Measurements from ENCODE around the gene SAMD4A.
"Not testable (repeated sequence)": the region's sequence is repeated elsewhere in the genome, so short reads cannot be mapped to it uniquely, and the experiment has no call there.

The SAMD4A gene

GRCh38 chr14:54785778-54786770 lies 219.1 kb downstream of the SAMD4A start:
- no peak for DNase-seq

- no peak for DNase-seq
These were observed 219.9 kb downstream of the SAMD4A start for GRCh38 chr14:54786838-54787237.

- no peak for DNase-seq
These were observed 220.3 kb downstream of the SAMD4A start for GRCh38 chr14:54787261-54787660.

GRCh38 chr14:54788701-54789100 lies 221.8 kb downstream of the SAMD4A start:
- no peak for DNase-seq

GRCh38 chr14:54789166-54789565 lies 222.2 kb downstream of the SAMD4A start:
- DNase-seq, result no peak

GRCh38 chr14:54789781-54790480 lies 223.0 kb downstream of the SAMD4A start:
- DNase-seq, result no peak

- DNase-seq, result no peak
These were observed 224.1 kb downstream of the SAMD4A start for GRCh38 chr14:54791001-54791400.

GRCh38 chr14:54792288-54792687 lies 225.4 kb downstream of the SAMD4A start:
- DNase-seq, result no peak

GRCh38 chr14:54794159-54794558 lies 227.2 kb downstream of the SAMD4A start:
- no peak for DNase-seq

- DNase-seq, result no peak
These were observed 227.9 kb downstream of the SAMD4A start for GRCh38 chr14:54794796-54795195.

GRCh38 chr14:54796961-54797360 lies 230.0 kb downstream of the SAMD4A start:
- no peak for DNase-seq

GRCh38 chr14:54797556-54797955 lies 230.6 kb downstream of the SAMD4A start:
- DNase-seq, result no peak

- no peak for DNase-seq
These were observed 231.1 kb downstream of the SAMD4A start for GRCh38 chr14:54797986-54798385.

GRCh38 chr14:54798465-54799124 lies 231.7 kb downstream of the SAMD4A start:
- DNase-seq, result no peak

- DNase-seq, result not testable (repeated sequence)
These were observed 234.6 kb downstream of the SAMD4A start for GRCh38 chr14:54801482-54801881.

GRCh38 chr14:54803396-54803795 lies 236.5 kb downstream of the SAMD4A start:
- DNase-seq, result no peak

GRCh38 chr14:54803926-54804537 lies 237.1 kb downstream of the SAMD4A start:
- DNase-seq, result no peak

GRCh38 chr14:54804538-54805041 lies 237.7 kb downstream of the SAMD4A start:
- DNase-seq, result no peak

GRCh38 chr14:54805070-54805444 lies 238.1 kb downstream of the SAMD4A start:
- no peak for DNase-seq

- DNase-seq, result peak; percentile 11
These were observed 238.8 kb downstream of the SAMD4A start for GRCh38 chr14:54805445-54806322.

- no peak for DNase-seq
These were observed 239.7 kb downstream of the SAMD4A start for GRCh38 chr14:54806616-54807015.

GRCh38 chr14:54807428-54807827 lies 240.5 kb downstream of the SAMD4A start:
- DNase-seq, result no peak

Data from GF-D8 (cell line).